MM.1S (cell line): ENCODE measurements around the gene TTC28.

Experiments used
- DNase-seq: peaks from one replicate; pipeline ENCODE4 v3.0.0-alpha.2; 2015
- H2AFZ ChIP-seq: fragments of 300-600 bp; sonication (generic); 2 replicates; pipeline ENCODE4 v1.6.0; 2016; ENCODE audit warnings: antibody characterized with exemption, low read length
- H3F3A ChIP-seq: fragments of 300-600 bp; sonication (generic); 2 replicates; pipeline ENCODE4 v1.6.1; 2016; ENCODE audit warnings: mild to moderate bottlenecking, antibody characterized with exemption, low read length, moderate library complexity, mixed read lengths; ENCODE audit not compliant: insufficient read depth
- H3K27ac ChIP-seq: fragments of 300-600 bp; sonication (generic); 2 replicates; pipeline ENCODE4 v1.5.1; 2016; ENCODE audit warnings: mild to moderate bottlenecking, low read length
- H3K27me3 ChIP-seq: fragments of 300-600 bp; sonication (generic); replicated peaks from 2 replicates; pipeline ENCODE4 v1.6.0; 2016; ENCODE audit warnings: low read length; ENCODE audit not compliant: insufficient read depth
- H3K36me3 ChIP-seq: fragments of 300-600 bp; sonication (generic); replicated peaks from 2 replicates; pipeline ENCODE4 v1.6.1; 2016; ENCODE audit warnings: mild to moderate bottlenecking, low read length, mixed read lengths; ENCODE audit not compliant: insufficient read depth
- H3K4me1 ChIP-seq: fragments of 300-600 bp; sonication (generic); 2 replicates; pipeline ENCODE4 v1.6.1; 2016; ENCODE audit warnings: low read length, mixed read lengths
- H3K4me2 ChIP-seq: fragments of 300-600 bp; sonication (generic); 2 replicates; pipeline ENCODE4 v1.6.0; 2016; ENCODE audit warnings: low read depth, low read length
- H3K4me3 ChIP-seq: fragments of 300-600 bp; sonication (generic); 2 replicates; pipeline ENCODE4 v1.5.1; 2016; ENCODE audit warnings: low read length, mixed read lengths
- H3K79me2 ChIP-seq: fragments of 300-600 bp; sonication (generic); 2 replicates; pipeline ENCODE4 v1.6.1; 2016; ENCODE audit warnings: mixed run types, low read length, mixed read lengths
- H3K9ac ChIP-seq: fragments of 300-600 bp; sonication (generic); 2 replicates; pipeline ENCODE4 v1.6.1; 2016; ENCODE audit warnings: low read length, mixed read lengths
- H3K9me2 ChIP-seq: fragments of 300-600 bp; sonication (generic); replicated peaks from 2 replicates; pipeline ENCODE4 v1.6.1; 2016; ENCODE audit warnings: mild to moderate bottlenecking, low read length, mixed read lengths; ENCODE audit not compliant: insufficient read depth
- H3K9me3 ChIP-seq: fragments of 300-600 bp; sonication (generic); replicated peaks from 2 replicates; pipeline ENCODE4 v1.6.1; 2016; ENCODE audit warnings: mild to moderate bottlenecking, low read length, mixed read lengths; ENCODE audit not compliant: insufficient read depth
- H4K20me1 ChIP-seq: fragments of 300-600 bp; sonication (generic); 2 replicates; pipeline ENCODE4 v1.6.1; 2016; ENCODE audit warnings: mild to moderate bottlenecking, low read length, moderate library complexity, mixed read lengths; ENCODE audit not compliant: insufficient read depth
- CTCF ChIP-seq: fragments of 300-600 bp; sonication (generic); IDR thresholded peaks from 2 replicates; pipeline ENCODE4 v1.5.1; 2016; ENCODE audit warnings: antibody characterized with exemption, low read length, mixed read lengths
- EZH2 ChIP-seq: fragments of 300-600 bp; sonication (generic); optimal IDR thresholded peaks from 2 replicates; pipeline ENCODE3; 2017; ENCODE audit warnings: low read depth, mild to moderate bottlenecking, antibody characterized with exemption, low read length, mixed read lengths
- EZH2phosphoT487 ChIP-seq: fragments of 300-600 bp; sonication (generic); IDR thresholded peaks from 2 replicates; pipeline ENCODE4 v1.6.1; 2018; ENCODE audit warnings: antibody characterized with exemption, low read length

Gene TTC28

GRCh38 chr22:27982106-27982505 is 697.5 kb downstream of the TTC28 start:
- Histone ChIP-seq H3K27me3 (no peaks in the 10 kb centered on the region), H3K4me2 (no peak overlapping the region), H3K4me3 (no peak overlapping the region), H3K9ac (no peak overlapping the region), H3K9me2 (no peaks in the 10 kb centered on the region), H4K20me1 (no peaks in the 10 kb centered on the region), H3K79me2 (no peaks in the 10 kb centered on the region), H2AFZ (no peak overlapping the region), H3K36me3 (no peaks in the 10 kb centered on the region), H3K4me1 (no peaks in the 10 kb centered on the region), H3K27ac (no peak overlapping the region), H3K9me3 (no peaks in the 10 kb centered on the region), H3F3A (no peaks in the 10 kb centered on the region)
- TF ChIP-seq EZH2 (no peak), CTCF (no peak), EZH2phosphoT487 (no peak)
- no peak for DNase-seq

- no peak overlapping the region for H3K27ac ChIP-seq
- no peaks in the 10 kb centered on the region for H3K4me1 ChIP-seq
- no peaks in the 10 kb centered on the region for H3K79me2 ChIP-seq
- no peaks in the 10 kb centered on the region for H3K36me3 ChIP-seq
- no peaks in the 10 kb centered on the region for H3K9me3 ChIP-seq
- H3K4me2 ChIP-seq = no peak overlapping the region
- no peaks in the 10 kb centered on the region for H4K20me1 ChIP-seq
- no peaks in the 10 kb centered on the region for H3K27me3 ChIP-seq
- H3K9me2 ChIP-seq = no peaks in the 10 kb centered on the region
- no peak overlapping the region for H3K9ac ChIP-seq
- H3F3A ChIP-seq = no peaks in the 10 kb centered on the region
- H3K4me3 ChIP-seq = no peak overlapping the region
- H2AFZ ChIP-seq = no peak overlapping the region
- DNase-seq = no peak
- TF ChIP-seq CTCF = no peak
- no peak for TF ChIP-seq EZH2phosphoT487
- TF ChIP-seq EZH2 = no peak
Measured at GRCh38 chr22:27980424-27981148, 699.1 kb downstream of the TTC28 start.

- no peak for DNase-seq
- Histone ChIP-seq H3K79me2 (no peaks in the 10 kb centered on the region), H3K9me3 (no peaks in the 10 kb centered on the region), H3K27me3 (no peaks in the 10 kb centered on the region), H3K4me1 (no peaks in the 10 kb centered on the region), H3K27ac (no peak overlapping the region), H4K20me1 (no peaks in the 10 kb centered on the region), H3K9me2 (no peaks in the 10 kb centered on the region), H3K4me2 (no peak overlapping the region), H3K4me3 (no peak overlapping the region), H3K36me3 (no peaks in the 10 kb centered on the region), H3K9ac (no peak overlapping the region), H3F3A (no peaks in the 10 kb centered on the region), H2AFZ (no peak overlapping the region)
- TF ChIP-seq EZH2phosphoT487 (no peak), EZH2 (no peak)
Measured at GRCh38 chr22:27978802-27979201, 700.8 kb downstream of the TTC28 start.

- no peaks in the 10 kb centered on the region for H3K36me3 ChIP-seq
- no peak overlapping the region for H3K27ac ChIP-seq
- H3K9me3 ChIP-seq = no peaks in the 10 kb centered on the region
- no peaks in the 10 kb centered on the region for H3F3A ChIP-seq
- H3K4me1 ChIP-seq = no peaks in the 10 kb centered on the region
- H3K79me2 ChIP-seq = no peaks in the 10 kb centered on the region
- no peaks in the 10 kb centered on the region for H3K27me3 ChIP-seq
- H4K20me1 ChIP-seq = no peaks in the 10 kb centered on the region
- no peak overlapping the region for H3K4me2 ChIP-seq
- H2AFZ ChIP-seq = no peak overlapping the region
- H3K9ac ChIP-seq = no peak overlapping the region
- no peak overlapping the region for H3K4me3 ChIP-seq
- TF ChIP-seq CTCF = no peak
- no peak for TF ChIP-seq EZH2phosphoT487
- TF ChIP-seq EZH2 = no peak
- no peak for DNase-seq
- H3K9me2 ChIP-seq = no peaks in the 10 kb centered on the region
Measured at GRCh38 chr22:27978317-27978716, 701.3 kb downstream of the TTC28 start.
